ENCODE measurements around the gene MYH11.
"Not testable (repeated sequence)": the region's sequence is repeated elsewhere in the genome, so short reads cannot be mapped to it uniquely, and the experiment has no call there.

The MYH11 gene

GRCh38 chr16:15843635-15844279 is 13.1 kb downstream of the MYH11 start:
- H3K4me3 ChIP-seq (ENCODE audit: low read depth, low read length): no peak overlapping the region
- no peak for TF ChIP-seq CTCF (IDR thresholded peaks at IDR 0.05; ENCODE audit: borderline replicate concordance, insufficient read depth, low read depth, low read length)

GRCh38 chr16:15839204-15839603 is 17.6 kb downstream of the MYH11 start:
- H3K4me3 ChIP-seq (ENCODE audit: low read depth, low read length): not testable (repeated sequence)

GRCh38 chr16:15837761-15838160 is 19.1 kb downstream of the MYH11 start:
- no peak for TF ChIP-seq CTCF (IDR thresholded peaks at IDR 0.05; ENCODE audit: borderline replicate concordance, insufficient read depth, low read depth, low read length)
- no peak overlapping the region for H3K4me3 ChIP-seq (ENCODE audit: low read depth, low read length)

- H3K4me3 ChIP-seq (ENCODE audit: low read depth, low read length): no peak overlapping the region
- TF ChIP-seq CTCF (IDR thresholded peaks at IDR 0.05; ENCODE audit: borderline replicate concordance, insufficient read depth, low read depth, low read length): no peak
These were observed 19.7 kb downstream of the MYH11 start for GRCh38 chr16:15836965-15837611.

- H3K4me3 ChIP-seq (ENCODE audit: low read depth, low read length): no peak overlapping the region
- no peak for TF ChIP-seq CTCF (IDR thresholded peaks at IDR 0.05; ENCODE audit: borderline replicate concordance, insufficient read depth, low read depth, low read length)
These were observed 20.8 kb downstream of the MYH11 start for GRCh38 chr16:15836074-15836473.

- H3K4me3 ChIP-seq (ENCODE audit: low read depth, low read length): no peak overlapping the region
- TF ChIP-seq CTCF (IDR thresholded peaks at IDR 0.05; ENCODE audit: borderline replicate concordance, insufficient read depth, low read depth, low read length): no peak
These were observed 21.5 kb downstream of the MYH11 start for GRCh38 chr16:15835136-15835878.

GRCh38 chr16:15834502-15834901 is 22.3 kb downstream of the MYH11 start:
- H3K4me3 ChIP-seq (ENCODE audit: low read depth, low read length): no peak overlapping the region
- no peak for TF ChIP-seq CTCF (IDR thresholded peaks at IDR 0.05; ENCODE audit: borderline replicate concordance, insufficient read depth, low read depth, low read length)

All from GM12875 (cell line).